NCI-H2081 (cell line): ENCODE measurements around the gene SPATA45.
A peak's percentile ranks its signal among the peaks of the same experiment; 100 is the strongest.
"Not testable (repeated sequence)": the region's sequence is repeated elsewhere in the genome, so short reads cannot be mapped to it uniquely, and the experiment has no call there.

Source experiments
- DNase-seq, 2 experiments: peaks; one replicate each; lab custom pipeline; 2025; lab: John Stamatoyannopoulos, UW

SPATA45 gene

GRCh38 chr1:212847549-212847948, at the start of gene SPATA45:
SPATA45 (minus strand) TSS chr1:212847649; CDS start chr1:212836149, 11,500 bp downstream.
- no peak for DNase-seq

- no peak for DNase-seq
Observed at GRCh38 chr1:212892108-212892507, 44.7 kb upstream of the SPATA45 start.

- no peak for DNase-seq
Observed at GRCh38 chr1:212884592-212884991, 37.1 kb upstream of the SPATA45 start.

GRCh38 chr1:212879947-212880690, 32.7 kb upstream of the SPATA45 start:
- DNase-seq = no peak

- DNase-seq = no peak
Observed at GRCh38 chr1:212878418-212878817, 31.0 kb upstream of the SPATA45 start.

- no peak for DNase-seq
Observed at GRCh38 chr1:212873518-212873917, 26.1 kb upstream of the SPATA45 start.

- no peak for DNase-seq
Observed at GRCh38 chr1:212871976-212872375, 24.5 kb upstream of the SPATA45 start.

- no peak for DNase-seq
Observed at GRCh38 chr1:212867192-212867591, 19.7 kb upstream of the SPATA45 start.

GRCh38 chr1:212864201-212864600, 16.8 kb upstream of the SPATA45 start:
- DNase-seq = no peak

- DNase-seq = not testable (repeated sequence)
Observed at GRCh38 chr1:212863345-212863744, 15.9 kb upstream of the SPATA45 start.

- no peak for DNase-seq
Observed at GRCh38 chr1:212862111-212862690, 14.8 kb upstream of the SPATA45 start.

GRCh38 chr1:212860713-212861581, 13.5 kb upstream of the SPATA45 start:
- DNase-seq = peak; percentile 5 to 29

- peak; percentile 2 to 63 for DNase-seq
Observed at GRCh38 chr1:212858461-212859265, 11.2 kb upstream of the SPATA45 start.

GRCh38 chr1:212857992-212858460, 10.6 kb upstream of the SPATA45 start, which contains the start of gene FLVCR1:
FLVCR1 (plus strand) TSS chr1:212858275; CDS start chr1:212858453, 178 bp downstream.
- DNase-seq = peak; percentile 99

- DNase-seq = no peak
Observed at GRCh38 chr1:212856755-212857154, 9.3 kb upstream of the SPATA45 start.

- no peak for DNase-seq
Observed at GRCh38 chr1:212853658-212854057, 6.2 kb upstream of the SPATA45 start.

GRCh38 chr1:212852105-212852688, 4.7 kb upstream of the SPATA45 start:
- DNase-seq = no peak

GRCh38 chr1:212844521-212844920, 2.9 kb downstream of the SPATA45 start:
- DNase-seq = not testable (repeated sequence)

- no peak for DNase-seq
Observed at GRCh38 chr1:212838145-212838544, 9.3 kb downstream of the SPATA45 start.

- DNase-seq = not testable (repeated sequence)
Observed at GRCh38 chr1:212833211-212834207, 13.9 kb downstream of the SPATA45 start.
